ENCODE data around the gene RNF223.

DNA sequence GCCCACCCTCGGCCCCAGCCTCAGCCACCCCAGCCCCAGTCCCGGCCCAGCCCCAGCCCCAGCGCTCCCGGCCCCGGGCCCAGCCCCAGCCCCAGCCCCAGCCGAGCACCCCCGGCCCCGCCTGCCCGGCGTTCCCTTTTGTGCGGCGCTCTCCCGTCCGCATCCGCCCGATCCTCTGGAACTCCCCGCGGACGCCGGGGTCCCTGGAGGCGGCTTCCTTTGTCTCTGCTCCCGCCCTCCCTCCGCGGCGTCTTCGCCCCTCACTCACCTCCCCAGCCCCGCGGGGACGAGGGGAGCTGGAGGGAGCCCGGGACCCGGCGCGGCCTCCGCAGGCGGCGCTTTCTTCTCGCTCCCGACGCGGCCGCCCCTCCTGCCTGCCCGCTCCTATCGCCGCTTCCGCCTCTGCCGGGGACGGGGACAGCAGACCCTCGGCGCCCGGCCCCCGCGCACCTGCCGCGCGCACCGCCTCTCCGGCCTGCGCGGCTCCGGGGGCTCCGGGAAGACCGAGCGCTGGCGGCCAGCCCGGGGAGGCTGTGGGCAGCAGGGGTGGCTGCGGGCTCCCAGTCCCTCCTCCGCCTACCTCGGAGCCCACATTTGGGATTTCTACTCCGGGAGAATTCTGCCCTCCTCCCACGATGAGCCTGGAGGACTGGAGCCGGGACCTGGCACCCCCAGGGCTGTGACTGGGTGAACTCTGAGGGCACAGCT lies 40.2 kb downstream of the RNF223 start:
- TF ChIP-seq, protein P1, sequence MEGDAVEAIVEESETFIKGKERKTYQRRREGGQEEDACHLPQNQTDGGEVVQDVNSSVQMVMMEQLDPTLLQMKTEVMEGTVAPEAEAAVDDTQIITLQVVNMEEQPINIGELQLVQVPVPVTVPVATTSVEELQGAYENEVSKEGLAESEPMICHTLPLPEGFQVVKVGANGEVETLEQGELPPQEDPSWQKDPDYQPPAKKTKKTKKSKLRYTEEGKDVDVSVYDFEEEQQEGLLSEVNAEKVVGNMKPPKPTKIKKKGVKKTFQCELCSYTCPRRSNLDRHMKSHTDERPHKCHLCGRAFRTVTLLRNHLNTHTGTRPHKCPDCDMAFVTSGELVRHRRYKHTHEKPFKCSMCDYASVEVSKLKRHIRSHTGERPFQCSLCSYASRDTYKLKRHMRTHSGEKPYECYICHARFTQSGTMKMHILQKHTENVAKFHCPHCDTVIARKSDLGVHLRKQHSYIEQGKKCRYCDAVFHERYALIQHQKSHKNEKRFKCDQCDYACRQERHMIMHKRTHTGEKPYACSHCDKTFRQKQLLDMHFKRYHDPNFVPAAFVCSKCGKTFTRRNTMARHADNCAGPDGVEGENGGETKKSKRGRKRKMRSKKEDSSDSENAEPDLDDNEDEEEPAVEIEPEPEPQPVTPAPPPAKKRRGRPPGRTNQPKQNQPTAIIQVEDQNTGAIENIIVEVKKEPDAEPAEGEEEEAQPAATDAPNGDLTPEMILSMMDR (IDR thresholded peaks at IDR 0.05) = no peak
- TF ChIP-seq POLR2AphosphoS5 (IDR thresholded peaks at IDR 0.05; ENCODE audit: low read depth, low read length) (no peak), SIN3A (IDR thresholded peaks at IDR 0.05; ENCODE audit: borderline replicate concordance, insufficient read depth, low read depth, low read length) (no peak), REST (IDR thresholded peaks at IDR 0.05; ENCODE audit: insufficient read depth in 1 of 2, low read depth in 2 of 2, low read length in 1 of 2) (no peak)

Measured in Panc1 (cell line).